SK-N-SH (cell line): ENCODE results near the gene MT1H.
"Not testable (repeated sequence)": the region's sequence is repeated elsewhere in the genome, so short reads cannot be mapped to it uniquely, and the experiment has no call there.

ENCODE experiments used
- EP300 ChIP-seq, 2 experiments: IDR thresholded peaks; 2 replicates each; pipeline versions ENCODE4 v1.4.0 to v1.6.1; 2012; ENCODE audit warnings: borderline replicate concordance in 1 of 2, low read depth in 1 of 2, low read length in 1 of 2
- FOXM1 ChIP-seq: IDR thresholded peaks from 2 replicates; pipeline ENCODE4 v1.4.0; 2012; ENCODE audit warnings: low read depth, mild to moderate bottlenecking
- JUND ChIP-seq: IDR thresholded peaks from 2 replicates; pipeline ENCODE4 v1.4.0; 2012
- POLR2AphosphoS5 ChIP-seq: IDR thresholded peaks from 2 replicates; pipeline ENCODE4 v1.6.1; 2012; ENCODE audit warnings: low read depth, low read length
- RAD21 ChIP-seq: IDR thresholded peaks from 2 replicates; pipeline ENCODE4 v1.6.1; 2012; ENCODE audit warnings: mild to moderate bottlenecking, low read length
- RCOR1 ChIP-seq: fragments of 150-350 bp; IDR thresholded peaks from 2 replicates; pipeline ENCODE4 v1.6.1; 2017; ENCODE audit warnings: antibody characterized with exemption, low read length
- SMC3 ChIP-seq: IDR thresholded peaks from 2 replicates; pipeline ENCODE4 v1.6.1; 2012; ENCODE audit warnings: low read depth, low read length, improper control_type of control experiment
- TF ChIP-seq, protein P1 (sequence below): fragments of 200-600 bp; sonication (generic); IDR thresholded peaks from 2 replicates; pipeline ENCODE4 v1.6.1; 2017; ENCODE audit warnings: antibody characterized with exemption, mild to moderate bottlenecking, moderate library complexity
- TF ChIP-seq, protein P2 (sequence below): IDR thresholded peaks from 2 replicates; pipeline ENCODE4 v1.4.0; 2012; ENCODE audit warnings: low read depth
- TF ChIP-seq, protein P3 (sequence below): IDR thresholded peaks from 2 replicates; pipeline ENCODE4 v1.4.0; 2012; ENCODE audit warnings: low read depth, borderline replicate concordance

DNA sequence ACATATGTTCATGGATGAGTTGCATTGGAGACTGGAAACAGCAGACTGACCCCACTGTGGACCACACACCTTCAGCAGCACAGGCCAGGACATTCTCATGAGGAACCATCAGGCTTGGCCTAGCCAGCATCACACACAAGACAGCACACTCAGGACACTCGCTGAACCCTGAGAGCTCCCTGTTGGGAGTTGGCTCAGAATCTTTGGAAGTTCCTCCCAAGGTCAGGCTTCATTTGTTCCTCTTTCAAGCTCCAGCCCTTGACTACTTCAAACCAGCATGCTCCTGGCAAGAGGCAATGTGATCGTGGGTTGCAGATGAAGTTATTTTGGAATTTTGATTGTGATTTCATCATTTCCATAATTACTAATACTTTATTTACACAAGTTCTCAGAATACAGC is 2.1 kb downstream of the MT1H start:
- not testable (repeated sequence) for TF ChIP-seq RCOR1; FOXM1; RAD21; JUND; SMC3; EP300 (IDR thresholded peaks at IDR 0.05; ENCODE audit: borderline replicate concordance in 1 of 2, low read depth in 1 of 2, low read length in 1 of 2); POLR2AphosphoS5
- TF ChIP-seq, protein P1, sequence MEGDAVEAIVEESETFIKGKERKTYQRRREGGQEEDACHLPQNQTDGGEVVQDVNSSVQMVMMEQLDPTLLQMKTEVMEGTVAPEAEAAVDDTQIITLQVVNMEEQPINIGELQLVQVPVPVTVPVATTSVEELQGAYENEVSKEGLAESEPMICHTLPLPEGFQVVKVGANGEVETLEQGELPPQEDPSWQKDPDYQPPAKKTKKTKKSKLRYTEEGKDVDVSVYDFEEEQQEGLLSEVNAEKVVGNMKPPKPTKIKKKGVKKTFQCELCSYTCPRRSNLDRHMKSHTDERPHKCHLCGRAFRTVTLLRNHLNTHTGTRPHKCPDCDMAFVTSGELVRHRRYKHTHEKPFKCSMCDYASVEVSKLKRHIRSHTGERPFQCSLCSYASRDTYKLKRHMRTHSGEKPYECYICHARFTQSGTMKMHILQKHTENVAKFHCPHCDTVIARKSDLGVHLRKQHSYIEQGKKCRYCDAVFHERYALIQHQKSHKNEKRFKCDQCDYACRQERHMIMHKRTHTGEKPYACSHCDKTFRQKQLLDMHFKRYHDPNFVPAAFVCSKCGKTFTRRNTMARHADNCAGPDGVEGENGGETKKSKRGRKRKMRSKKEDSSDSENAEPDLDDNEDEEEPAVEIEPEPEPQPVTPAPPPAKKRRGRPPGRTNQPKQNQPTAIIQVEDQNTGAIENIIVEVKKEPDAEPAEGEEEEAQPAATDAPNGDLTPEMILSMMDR = not testable (repeated sequence)
- TF ChIP-seq, protein P2, sequence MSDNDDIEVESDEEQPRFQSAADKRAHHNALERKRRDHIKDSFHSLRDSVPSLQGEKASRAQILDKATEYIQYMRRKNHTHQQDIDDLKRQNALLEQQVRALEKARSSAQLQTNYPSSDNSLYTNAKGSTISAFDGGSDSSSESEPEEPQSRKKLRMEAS = not testable (repeated sequence)
- TF ChIP-seq, protein P3, sequence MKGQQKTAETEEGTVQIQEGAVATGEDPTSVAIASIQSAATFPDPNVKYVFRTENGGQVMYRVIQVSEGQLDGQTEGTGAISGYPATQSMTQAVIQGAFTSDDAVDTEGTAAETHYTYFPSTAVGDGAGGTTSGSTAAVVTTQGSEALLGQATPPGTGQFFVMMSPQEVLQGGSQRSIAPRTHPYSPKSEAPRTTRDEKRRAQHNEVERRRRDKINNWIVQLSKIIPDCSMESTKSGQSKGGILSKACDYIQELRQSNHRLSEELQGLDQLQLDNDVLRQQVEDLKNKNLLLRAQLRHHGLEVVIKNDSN = not testable (repeated sequence)
